AG04450 (cell line): ENCODE measurements around the gene ADGRV1. TPM values are rescaled to one million over a fixed set of nuclear protein-coding genes. Genes with fewer than 3 reads are reported as not detected.

Experiments used
- CTCF ChIA-PET: fragments of 300-600, 350-600 bp; formaldehyde crosslinking; extraction: SDS; loops from one replicate; lab custom pipeline; 2022; ENCODE audit warnings: antibody characterized with exemption, inconsistent platforms; lab: Charles Lee
- POLR2A ChIA-PET: fragments of 350-600 bp; formaldehyde crosslinking; extraction: SDS; loops from one replicate; lab custom pipeline; 2021; ENCODE audit warnings: antibody characterized with exemption, inconsistent platforms; lab: Yijun Ruan, JAX
- DNase-seq: peaks from one replicate; pipeline ENCODE4 v3.0.0-alpha.2; 2011; ENCODE audit warnings: low read depth, low spot score
- H3K27ac ChIP-seq: one replicate; pipeline ENCODE4 v1.5.1; 2012; ENCODE audit warnings: low read depth, low read length, control low read depth
- H3K27me3 ChIP-seq: one replicate; pipeline ENCODE4 v1.6.0; 2012; ENCODE audit warnings: low read length; ENCODE audit not compliant: control insufficient read depth, insufficient read depth
- H3K4me3 ChIP-seq: 2 replicates; pipeline ENCODE4 v1.5.1; 2011; ENCODE audit warnings: mild to moderate bottlenecking, low read depth, low read length, control low read depth
- H3K9me3 ChIP-seq: 2 replicates; pipeline ENCODE4 v1.5.1; 2012; ENCODE audit warnings: low read length; ENCODE audit not compliant: control insufficient read depth, insufficient read depth
- polyA plus RNA-seq: library from polyadenylated mRNA; depleted of rRNA; stranded (reverse); fragments of >200 nt; gene quantifications from 2 replicates; pipeline ENCODE4 v1.2.3, GENCODE V29; 2011
- TF ChIP-seq, protein P1 (sequence below): IDR thresholded peaks from 2 replicates; pipeline ENCODE4 v1.5.1; 2011; ENCODE audit warnings: low read depth, low read length, control low read depth, inconsistent platforms

Gene ADGRV1
- polyA plus RNA-seq, 1 experiment, result 0.06 TPM

DNA sequence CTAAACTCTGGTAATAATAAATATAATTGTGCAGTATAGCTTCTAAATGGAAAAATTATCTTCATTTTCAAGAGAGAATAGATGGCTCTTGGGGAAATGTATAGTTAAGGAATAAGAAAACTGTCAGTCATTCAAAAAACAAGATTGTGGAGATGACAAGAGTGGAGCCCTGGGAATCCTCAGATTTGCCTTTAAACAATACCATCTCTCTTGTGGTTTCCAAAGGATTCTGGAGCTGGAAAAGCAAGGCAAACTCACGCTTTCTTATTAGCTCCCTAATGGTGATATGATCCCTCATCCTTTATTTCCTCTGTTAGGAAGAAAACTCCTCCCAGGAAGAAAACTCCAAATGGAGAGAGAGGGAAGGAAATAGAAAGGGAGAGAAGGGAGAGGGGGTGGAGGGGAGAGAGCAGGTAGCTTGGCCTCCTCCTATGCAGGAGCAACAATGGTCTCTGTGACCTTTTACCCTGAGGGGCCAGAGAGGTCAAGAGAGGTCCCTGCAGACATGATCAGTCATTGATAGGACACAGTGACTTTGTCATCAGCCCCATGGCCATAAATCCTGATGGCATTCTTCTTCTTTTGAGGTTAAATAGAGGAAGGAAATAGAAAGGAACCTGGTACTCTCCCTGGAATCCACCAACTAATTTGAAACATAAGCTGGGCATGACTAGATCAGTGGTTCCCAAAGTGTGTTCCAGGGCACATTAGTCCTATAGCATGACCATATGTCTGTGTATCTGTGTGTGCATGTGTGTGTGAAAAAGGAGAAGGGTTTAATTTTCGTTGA lies 512.4 kb downstream of the ADGRV1 start:
- DNase-seq, result no peak
- POLR2A ChIA-PET, result no interaction called here
- Histone ChIP-seq H3K9me3 (no peaks in the 10 kb centered on the region), H3K27ac (no peak overlapping the region), H3K27me3 (no peaks in the 10 kb centered on the region), H3K4me3 (no peak overlapping the region)
- CTCF ChIA-PET, result interaction anchor here (1.3 to 2.8 kb wide), 2 partner anchors 138 to 348 kb away, joined by 3 to 15 read pairs; no protein-coding TSS in a partner anchor
- TF ChIP-seq, protein P1, sequence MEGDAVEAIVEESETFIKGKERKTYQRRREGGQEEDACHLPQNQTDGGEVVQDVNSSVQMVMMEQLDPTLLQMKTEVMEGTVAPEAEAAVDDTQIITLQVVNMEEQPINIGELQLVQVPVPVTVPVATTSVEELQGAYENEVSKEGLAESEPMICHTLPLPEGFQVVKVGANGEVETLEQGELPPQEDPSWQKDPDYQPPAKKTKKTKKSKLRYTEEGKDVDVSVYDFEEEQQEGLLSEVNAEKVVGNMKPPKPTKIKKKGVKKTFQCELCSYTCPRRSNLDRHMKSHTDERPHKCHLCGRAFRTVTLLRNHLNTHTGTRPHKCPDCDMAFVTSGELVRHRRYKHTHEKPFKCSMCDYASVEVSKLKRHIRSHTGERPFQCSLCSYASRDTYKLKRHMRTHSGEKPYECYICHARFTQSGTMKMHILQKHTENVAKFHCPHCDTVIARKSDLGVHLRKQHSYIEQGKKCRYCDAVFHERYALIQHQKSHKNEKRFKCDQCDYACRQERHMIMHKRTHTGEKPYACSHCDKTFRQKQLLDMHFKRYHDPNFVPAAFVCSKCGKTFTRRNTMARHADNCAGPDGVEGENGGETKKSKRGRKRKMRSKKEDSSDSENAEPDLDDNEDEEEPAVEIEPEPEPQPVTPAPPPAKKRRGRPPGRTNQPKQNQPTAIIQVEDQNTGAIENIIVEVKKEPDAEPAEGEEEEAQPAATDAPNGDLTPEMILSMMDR, result no peak

DNA sequence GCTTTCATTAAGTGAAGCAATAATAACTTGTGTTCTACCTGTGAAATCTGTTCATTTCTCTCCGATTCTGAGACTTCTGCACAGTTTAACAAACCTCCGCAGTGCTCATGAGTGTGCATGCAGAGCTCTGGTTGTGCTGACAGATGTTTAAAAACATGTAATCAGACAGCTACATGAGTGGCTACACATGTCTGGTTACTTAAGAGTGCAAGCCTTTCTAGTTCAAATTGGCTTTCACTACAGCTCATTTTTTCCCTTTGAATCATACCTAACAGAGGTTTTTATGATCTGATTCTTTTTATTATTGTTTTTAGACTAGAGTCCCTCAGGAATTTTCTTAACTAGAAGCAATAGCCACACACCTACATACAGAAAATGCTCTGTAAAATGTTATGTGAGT lies 514.3 kb downstream of the ADGRV1 start:
- ChIA-PET POLR2A (interaction anchor here (0.6 to 1.0 kb wide), 3 partner anchors 9 to 310 kb away, joined by 3 read pairs; partner anchors contain the start of gene ARRDC3), CTCF (interaction anchor here (0.6 to 2.8 kb wide), 7 partner anchors 14 to 601 kb away, joined by 3 to 17 read pairs (median 3); no protein-coding TSS in a partner anchor)
- TF ChIP-seq, protein P1, result no peak
- peak; percentile 49 for DNase-seq
- no peak overlapping the region for H3K4me3 ChIP-seq
- no peak overlapping the region for H3K27ac ChIP-seq
- H3K9me3 ChIP-seq, result no peaks in the 10 kb centered on the region
- no peaks in the 10 kb centered on the region for H3K27me3 ChIP-seq

DNA sequence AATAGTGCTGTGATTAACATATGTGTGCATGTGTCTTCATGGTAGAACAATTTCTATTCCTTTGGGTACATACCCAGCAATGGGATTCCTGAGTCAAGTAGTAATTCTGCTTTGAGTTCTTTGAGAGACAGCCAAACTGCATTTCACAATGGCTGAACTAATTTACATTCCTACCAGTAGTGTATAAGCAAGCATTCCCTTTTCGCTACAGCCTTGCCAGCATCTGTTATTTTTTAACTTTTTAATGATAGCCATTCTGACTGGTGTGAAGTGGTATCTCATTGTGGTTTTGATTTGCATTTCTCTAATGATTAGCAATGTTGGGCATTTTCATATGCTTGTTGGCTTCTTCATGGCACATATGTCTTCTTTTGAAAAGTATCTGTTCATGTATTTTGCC lies 516.0 kb downstream of the ADGRV1 start:
- ChIA-PET CTCF (interaction anchor here (0.6 to 1.8 kb wide), 3 partner anchors 143 to 310 kb away, joined by 3 to 8 read pairs (median 8); no protein-coding TSS in a partner anchor), POLR2A (no interaction called here)
- TF ChIP-seq, protein P1, result peak; percentile 48
- Histone ChIP-seq H3K27me3 (no peaks in the 10 kb centered on the region), H3K4me3 (no peak overlapping the region), H3K9me3 (no peaks in the 10 kb centered on the region), H3K27ac (no peak overlapping the region)
- DNase-seq, result peak; percentile 70

DNA sequence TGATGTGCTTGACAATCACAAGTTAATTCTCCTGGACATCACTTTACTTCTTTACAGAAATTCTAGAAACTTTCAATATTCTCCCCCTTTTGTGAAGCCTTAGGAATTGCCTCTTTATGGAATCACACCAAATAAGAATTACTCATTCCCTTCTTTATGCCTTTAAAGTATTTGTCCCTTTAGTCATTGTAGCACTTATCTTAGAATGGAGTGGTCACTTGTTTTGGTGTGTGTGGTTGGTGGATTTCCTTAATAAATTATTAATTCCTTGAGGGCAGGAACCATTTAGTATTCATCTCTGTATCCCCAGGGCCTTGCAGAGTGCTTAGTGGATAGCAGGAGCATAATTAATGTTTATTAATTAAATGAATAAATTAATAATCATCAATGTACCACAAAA lies 517.5 kb downstream of the ADGRV1 start:
- TF ChIP-seq, protein P1, result no peak
- H3K4me3 ChIP-seq, result no peak overlapping the region
- no peak overlapping the region for H3K27ac ChIP-seq
- ChIA-PET POLR2A (no interaction called here), CTCF (interaction anchor here (0.6 to 1.8 kb wide), 5 partner anchors 12 to 343 kb away, joined by 3 to 8 read pairs (median 3); no protein-coding TSS in a partner anchor)
- no peak for DNase-seq
- no peaks in the 10 kb centered on the region for H3K9me3 ChIP-seq
- no peaks in the 10 kb centered on the region for H3K27me3 ChIP-seq

DNA sequence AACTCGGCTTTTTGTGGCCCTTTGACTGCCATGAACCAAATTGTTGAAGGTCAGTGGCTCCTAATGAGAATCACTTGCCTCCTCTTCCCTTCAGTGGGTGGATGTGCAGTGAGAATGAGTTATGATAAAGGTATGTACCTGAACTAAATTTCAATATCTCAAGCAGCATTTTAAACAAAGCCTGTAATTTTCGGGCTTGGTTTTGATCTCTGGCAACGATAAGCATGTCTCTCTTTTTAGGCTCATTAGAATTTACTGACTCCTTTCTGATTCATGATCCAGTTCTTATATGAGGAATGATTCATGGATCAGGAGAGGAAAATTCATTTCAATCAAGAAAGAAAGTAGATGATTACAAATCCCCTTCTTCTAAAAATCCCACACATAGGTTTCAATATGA lies 519.0 kb downstream of the ADGRV1 start:
- no peak overlapping the region for H3K27ac ChIP-seq
- H3K4me3 ChIP-seq, result no peak overlapping the region
- ChIA-PET POLR2A (no interaction called here), CTCF (no interaction called here)
- H3K9me3 ChIP-seq, result no peaks in the 10 kb centered on the region
- no peak for DNase-seq
- H3K27me3 ChIP-seq, result no peaks in the 10 kb centered on the region
- TF ChIP-seq, protein P1, result no peak
